Activated T-helper 1 cell treated with anti-CD3 and anti-CD28 coated beads, Interleukin-2, amount 50 U/mL, for 16 hours (primary cell): ENCODE data around the gene CDC25B.
"Not testable (repeated sequence)": the region's sequence is repeated elsewhere in the genome, so short reads cannot be mapped to it uniquely, and the experiment has no call there.

ENCODE experiments used
- DNase-seq, 2 donors: peaks; one replicate each; pipeline ENCODE4 v3.0.0-alpha.2; 2020; ENCODE audit warnings: low read depth in 1 of 2, low spot score in 1 of 2

Gene CDC25B

GRCh38 chr20:3784216-3784853 is 11.8 kb upstream of the CDC25B start:
- no peak for DNase-seq

- DNase-seq, result no peak
Measured at GRCh38 chr20:3784863-3785239, 11.3 kb upstream of the CDC25B start.

GRCh38 chr20:3785240-3786125 is 10.6 kb upstream of the CDC25B start:
- no peak for DNase-seq

- no peak for DNase-seq
Measured at GRCh38 chr20:3786126-3786484, 10.0 kb upstream of the CDC25B start.

GRCh38 chr20:3786665-3787323 is 9.3 kb upstream of the CDC25B start, which contains the start of gene CENPB:
Gene CENPB (minus strand): TSS chr20:3786740. CDS start chr20:3786483, 257 bp downstream.
- peak; percentile 86 to 88 for DNase-seq

- no peak for DNase-seq
Measured at GRCh38 chr20:3787324-3788014, 8.6 kb upstream of the CDC25B start.

- no peak for DNase-seq
Measured at GRCh38 chr20:3788685-3789155, 7.4 kb upstream of the CDC25B start.

- not testable (repeated sequence) for DNase-seq
Measured at GRCh38 chr20:3789201-3789600, 6.9 kb upstream of the CDC25B start.

GRCh38 chr20:3794168-3794567 is 1.9 kb upstream of the CDC25B start:
- not testable (repeated sequence) for DNase-seq

GRCh38 chr20:3794701-3795420 is 1.2 kb upstream of the CDC25B start:
- no peak for DNase-seq

GRCh38 chr20:3796477-3797225 is 541 bp downstream of the CDC25B start:
- no peak for DNase-seq

- DNase-seq, result no peak
Measured at GRCh38 chr20:3797226-3797545, 1.1 kb downstream of the CDC25B start.

- no peak for DNase-seq
Measured at GRCh38 chr20:3797592-3798372, 1.7 kb downstream of the CDC25B start.

- DNase-seq, result no peak
Measured at GRCh38 chr20:3798373-3798768, 2.3 kb downstream of the CDC25B start.

GRCh38 chr20:3798908-3799248 is 2.8 kb downstream of the CDC25B start:
- DNase-seq, result no peak

GRCh38 chr20:3800256-3800877 is 4.3 kb downstream of the CDC25B start:
- no peak for DNase-seq

GRCh38 chr20:3800878-3801260 is 4.8 kb downstream of the CDC25B start:
- DNase-seq, result no peak

- DNase-seq, result no peak
Measured at GRCh38 chr20:3801299-3801698, 5.2 kb downstream of the CDC25B start.

- DNase-seq, result no peak
Measured at GRCh38 chr20:3801846-3802245, 5.7 kb downstream of the CDC25B start.
